HepG2 (cell line): ENCODE data around the gene MCFD2. TPM values are rescaled to one million over a fixed set of nuclear protein-coding genes. Genes with fewer than 3 reads are reported as not detected.

Experiments
- AGO2 ChIP-seq: fragments of 200-400 bp; formaldehyde crosslinking; optimal IDR thresholded peaks from 2 replicates; pipeline ENCODE3; 2017; ENCODE audit warnings: mild to moderate bottlenecking, low read depth, low read length, moderate library complexity
- CTCF ChIP-seq: sonication (generic); formaldehyde crosslinking; IDR thresholded peaks from 2 replicates; pipeline ENCODE4 v1.5.0; 2020; ENCODE audit warnings: mild to moderate bottlenecking, missing genetic modification reagents, moderate library complexity
- HNRNPK ChIP-seq: fragments of 200-400 bp; formaldehyde crosslinking; IDR thresholded peaks from 2 replicates; pipeline ENCODE4 v1.6.1; 2018; ENCODE audit warnings: low read length, low read depth, moderate library complexity, mild to moderate bottlenecking; ENCODE audit not compliant: poor library complexity, severe bottlenecking
- PCBP1 ChIP-seq: fragments of 200-400 bp; formaldehyde crosslinking; IDR thresholded peaks from 2 replicates; pipeline ENCODE4 v1.6.1; 2017; ENCODE audit warnings: mild to moderate bottlenecking, low read depth, low read length, borderline replicate concordance
- PHF5A ChIP-seq: IDR thresholded peaks from one replicate; pipeline ENCODE4 v1.6.1; 2018; ENCODE audit warnings: low read depth, missing genetic modification reagents; ENCODE audit not compliant: unreplicated experiment
- RELA ChIP-seq: sonication (generic); formaldehyde crosslinking; IDR thresholded peaks from 2 replicates; pipeline ENCODE4 v1.4.0; 2020; ENCODE audit warnings: missing genetic modification reagents
- RFX5 ChIP-seq: IDR thresholded peaks from 2 replicates; pipeline ENCODE4 v1.6.1; 2011; ENCODE audit warnings: low read depth, low read length, improper control_type of control experiment
- UBTF ChIP-seq: sonication (generic); formaldehyde crosslinking; IDR thresholded peaks from 2 replicates; pipeline ENCODE4 v1.4.0; 2020; ENCODE audit warnings: mild to moderate bottlenecking, missing genetic modification reagents
- ZNF318 ChIP-seq: sonication (generic); formaldehyde crosslinking; IDR thresholded peaks from 2 replicates; pipeline ENCODE4 v1.4.0; 2020; ENCODE audit warnings: mild to moderate bottlenecking, missing genetic modification reagents
- ZNF34 ChIP-seq: sonication (generic); formaldehyde crosslinking; IDR thresholded peaks from 2 replicates; pipeline ENCODE4 v1.4.0; 2020; ENCODE audit warnings: mild to moderate bottlenecking, missing genetic modification reagents, borderline replicate concordance
- ZNF569 ChIP-seq: sonication (generic); formaldehyde crosslinking; IDR thresholded peaks from 2 replicates; pipeline ENCODE4 v1.5.0; 2020; ENCODE audit warnings: mild to moderate bottlenecking, missing genetic modification reagents, moderate library complexity, borderline replicate concordance
- ZNF629 ChIP-seq: sonication (generic); formaldehyde crosslinking; conservative IDR thresholded peaks from 2 replicates; pipeline ENCODE4 v1.5.0; 2020; ENCODE audit warnings: missing genetic modification reagents
- ZNF724P ChIP-seq: sonication (generic); formaldehyde crosslinking; IDR thresholded peaks from 2 replicates; pipeline ENCODE4 v1.8.0; 2022; ENCODE audit warnings: missing genetic modification reagents, borderline replicate concordance
- ZNF879 ChIP-seq: sonication (generic); formaldehyde crosslinking; IDR thresholded peaks from 2 replicates; pipeline ENCODE4 v1.8.1; 2023; ENCODE audit warnings: missing genetic modification reagents
- ZSCAN12 ChIP-seq: sonication (generic); formaldehyde crosslinking; IDR thresholded peaks from 2 replicates; pipeline ENCODE4 v1.9.0; 2021; ENCODE audit warnings: mild to moderate bottlenecking, missing genetic modification reagents
- polyA plus RNA-seq, 8 experiments: library from polyadenylated mRNA; depleted of rRNA in 3 of 8; stranded (reverse) in 7 of 8; unstranded in 1 of 8; fragments of >200 nt; fragmentation: Illumina TruSeq in 4 of 8; extraction: Trizol in 4 of 8; gene quantifications; 2 replicates each; pipeline versions ENCODE4 v1.2.1 to v1.2.3, GENCODE V29; 2011 to 2016; ENCODE audit warnings: low read depth in 4 of 8, missing spikeins in 1 of 8, mixed read lengths in 1 of 8; ENCODE audit not compliant: insufficient read depth in 1 of 8
- total RNA-seq, 5 experiments: library from RNA; depleted of rRNA; stranded (reverse); fragments of >200 nt; fragmentation: Illumina TruSeq; extraction: Trizol; gene quantifications; 2 replicates each; pipeline ENCODE4 v1.2.3, GENCODE V29; 2016; ENCODE audit warnings: low read depth in 1 of 5

The MCFD2 gene
- total and polyA plus RNA-seq, 2 of the 13 experiments (the other 11 are each of a cell fraction or from before 2014, with no cell fraction given) = 183 to 232 TPM

GRCh38 chr2:46915281-46915810 lies at the start of gene MCFD2 (continued):
- 0 out of 2 replicates have a peak, but pooled peaks have one; percentile 22 for TF ChIP-seq ZNF318 (CRISPR knock-in tag)
- TF ChIP-seq ZNF629 (CRISPR knock-in tag) = no peak
- TF ChIP-seq ZSCAN12 = 0 out of 2 replicates have a peak, but pooled peaks have one; percentile 12
- no peak for TF ChIP-seq CTCF (CRISPR knock-in tag)
- TF ChIP-seq ZNF34 (CRISPR knock-in tag) = peak; percentile 34; the same call in 1 of the 2 replicates
- peak; percentile 76 for TF ChIP-seq HNRNPK
- TF ChIP-seq AGO2 = peak; percentile 77
- TF ChIP-seq ZNF569 (CRISPR knock-in tag) = no peak
- no peak; the same call in 1 of the 2 replicates for TF ChIP-seq RFX5
- 0 out of 2 replicates have a peak, but pooled peaks have one; percentile 6 for TF ChIP-seq ZNF724P (CRISPR knock-in tag)
- no peak for TF ChIP-seq PHF5A (CRISPR knock-in tag)
- 0 out of 2 replicates have a peak, but pooled peaks have one; percentile 3 for TF ChIP-seq ZNF879 (CRISPR knock-in tag)
- TF ChIP-seq RELA (CRISPR knock-in tag) = no peak
- TF ChIP-seq PCBP1 = 0 out of 2 replicates have a peak, but pooled peaks have one; percentile 48
- peak; percentile 69 for TF ChIP-seq UBTF (CRISPR knock-in tag)
